K562 (cell line): ENCODE measurements around the gene INSIG1. TPM values are rescaled to one million over a fixed set of nuclear protein-coding genes. Genes with fewer than 3 reads are reported as not detected.

Experiments
- ATAC-seq: fragments of 200-7000 bp; cut with Tn5 transposase; 3 replicates; pipeline ENCODE4 v1.9.1; 2020; ENCODE audit warnings: moderate library complexity
- BruUV-seq: library from RNA; stranded (reverse); fragments of 400-500 nt; replicated peaks from 2 replicates; lab custom pipeline; 2021; lab: Mats Ljungman, UMichigan
- CTCF ChIA-PET: fragments of 300-600 bp; formaldehyde crosslinking; extraction: SDS; loops from one replicate; lab custom pipeline; 2021; ENCODE audit warnings: low intra/inter-chr PET ratio; lab: Yijun Ruan, JAX
- POLR2A ChIA-PET: fragments of 300-600, 350-650 bp; sonication (Branson Sonifier 250); formaldehyde crosslinking; extraction: SDS; loops from one replicate; lab custom pipeline; 2021; ENCODE audit warnings: antibody characterized with exemption, inconsistent platforms; lab: Yijun Ruan, JAX
- DNase-seq, 4 experiments: peaks; one replicate each; pipeline versions ENCODE4 v3.0.0 to v3.0.0-alpha.2; 2011 to 2018; ENCODE audit warnings: low spot score in 3 of 4, mixed read lengths in 3 of 4; ENCODE audit errors: extremely low read depth in 1 of 4
- FAIRE-seq: peaks from 2 replicates; lab custom pipeline; 2011; peaks lifted over from hg19 to GRCh38; lab: Jason Lieb, UNC
- H2AFZ ChIP-seq: 2 replicates; pipeline ENCODE4 v1.6.0; 2011; ENCODE audit warnings: low read depth, low read length, control low read depth, inconsistent platforms
- H3K27ac ChIP-seq: fragments of 200-600 bp; 3 replicates; pipeline ENCODE4 v1.8.0; 2011; ENCODE audit warnings: low read depth, mild to moderate bottlenecking, control low read depth, inconsistent platforms, low read length, moderate library complexity, mixed read lengths; ENCODE audit errors: extremely low read depth
- H3K27me3 ChIP-seq, 2 experiments: fragments of 300-600 bp in 1 of 2; 2 replicates in 1 of 2; 3 replicates in 1 of 2; pipeline versions ENCODE4 v1.6.0 to v1.8.0; 2011; ENCODE audit warnings: inconsistent platforms in 2 of 2, low read length in 2 of 2, mild to moderate bottlenecking in 1 of 2, mixed read lengths in 1 of 2, moderate library complexity in 1 of 2; ENCODE audit not compliant: control insufficient read depth in 2 of 2, insufficient read depth in 2 of 2
- H3K36me3 ChIP-seq: fragments of 300-600 bp; 3 replicates; pipeline ENCODE4 v1.8.0; 2011; ENCODE audit warnings: mild to moderate bottlenecking, low read length, inconsistent platforms; ENCODE audit not compliant: control insufficient read depth, insufficient read depth
- H3K4me1 ChIP-seq, 2 experiments: fragments of 200-600 bp in 1 of 2; replicated peaks in 1 of 2; 2 replicates in 1 of 2; 3 replicates in 1 of 2; pipeline versions ENCODE4 v1.5.1 to v1.8.0; 2011; ENCODE audit warnings: inconsistent platforms in 2 of 2, low read length in 2 of 2, mild to moderate bottlenecking in 1 of 2, mixed read lengths in 1 of 2, moderate library complexity in 1 of 2; ENCODE audit not compliant: control insufficient read depth in 2 of 2, insufficient read depth in 2 of 2
- H3K4me2 ChIP-seq: 2 replicates; pipeline ENCODE4 v1.6.1; 2011; ENCODE audit warnings: low read length, control low read depth, inconsistent platforms, mixed read lengths; ENCODE audit not compliant: insufficient read depth
- H3K4me3 ChIP-seq: fragments of 200-600 bp; sonication (generic), shearing (Covaris generic); 2 replicates; pipeline ENCODE4 v1.5.1; 2016; ENCODE audit warnings: control low read depth, inconsistent platforms
- H3K79me2 ChIP-seq: fragments of 200-600 bp; 3 replicates; pipeline ENCODE4 v1.8.0; 2011; ENCODE audit warnings: low read length, inconsistent platforms; ENCODE audit not compliant: control insufficient read depth, insufficient read depth
- H3K9ac ChIP-seq, 2 experiments: 2 replicates each; pipeline versions ENCODE4 v1.6.0 to v1.6.1; 2011; ENCODE audit warnings: low read depth in 2 of 2, low read length in 2 of 2, control low read depth in 1 of 2, inconsistent platforms in 1 of 2, mild to moderate bottlenecking in 1 of 2, mixed read lengths in 1 of 2; ENCODE audit not compliant: insufficient read depth in 1 of 2
- H3K9me1 ChIP-seq: one replicate; pipeline ENCODE4 v1.6.0; 2011; ENCODE audit warnings: inconsistent platforms, mild to moderate bottlenecking, low read length, moderate library complexity; ENCODE audit not compliant: control insufficient read depth, insufficient read depth
- H3K9me3 ChIP-seq: replicated peaks from 2 replicates; pipeline ENCODE4 v1.5.1; 2011; ENCODE audit warnings: low read depth, low read length, inconsistent platforms; ENCODE audit not compliant: control insufficient read depth, insufficient read depth
- H4K20me1 ChIP-seq: replicated peaks from 2 replicates; pipeline ENCODE4 v1.6.1; 2011; ENCODE audit warnings: low read length, inconsistent platforms, mixed read lengths; ENCODE audit not compliant: control insufficient read depth, insufficient read depth
- BRF1 ChIP-seq: IDR thresholded peaks from 3 replicates; pipeline ENCODE4 v1.6.1; 2011; ENCODE audit warnings: borderline replicate concordance, mild to moderate bottlenecking; ENCODE audit not compliant: insufficient read length; ENCODE audit errors: extremely low read depth
- CBFB ChIP-seq: sonication (generic); formaldehyde crosslinking; IDR thresholded peaks from 2 replicates; pipeline ENCODE4 v1.4.0; 2020; ENCODE audit warnings: mild to moderate bottlenecking, missing genetic modification reagents
- CLOCK ChIP-seq: fragments of 250-450 bp; sonication (Bioruptor Pico); IDR thresholded peaks from 2 replicates; pipeline ENCODE4 v1.4.0; 2020; ENCODE audit warnings: mild to moderate bottlenecking, moderate library complexity, borderline replicate concordance
- ETV1 ChIP-seq: fragments of 450-650 bp; conservative IDR thresholded peaks from 2 replicates; pipeline ENCODE4 v1.6.1; 2016; ENCODE audit warnings: missing genetic modification characterization, control low read depth, low read depth, missing compliant biosample characterization
- KLF6 ChIP-seq: fragments of 250-450 bp; sonication (Bioruptor Pico); IDR thresholded peaks from 2 replicates; pipeline ENCODE4 v1.4.0; 2020; ENCODE audit warnings: mild to moderate bottlenecking, moderate library complexity, borderline replicate concordance
- POLR2AphosphoS2 ChIP-seq: IDR thresholded peaks from 2 replicates; pipeline ENCODE4 v1.6.1; 2012; ENCODE audit warnings: low read length, improper control_type of control experiment
- RFX1 ChIP-seq: fragments of 450-650 bp; IDR thresholded peaks from 2 replicates; pipeline ENCODE4 v1.6.1; 2016; ENCODE audit warnings: mild to moderate bottlenecking, moderate library complexity
- SMARCE1 ChIP-seq: fragments of 450-650 bp; IDR thresholded peaks from 2 replicates; pipeline ENCODE4 v1.7.1; 2016; ENCODE audit warnings: mild to moderate bottlenecking
- TBP ChIP-seq: optimal IDR thresholded peaks from 2 replicates; pipeline ENCODE3; 2011; ENCODE audit warnings: low read depth, low read length, improper control_type of control experiment
- TCF7 ChIP-seq: sonication (generic); IDR thresholded peaks from 2 replicates; pipeline ENCODE4 v1.6.1; 2016; ENCODE audit warnings: antibody characterized with exemption, borderline replicate concordance
- ZNF133 ChIP-seq: fragments of 250-450 bp; sonication (Bioruptor Pico); IDR thresholded peaks from 2 replicates; pipeline ENCODE4 v1.4.0; 2020; ENCODE audit warnings: mild to moderate bottlenecking
- ZNF140 ChIP-seq: fragments of 250-450 bp; sonication (Bioruptor Pico); IDR thresholded peaks from 2 replicates; pipeline ENCODE4 v1.8.0; 2021; ENCODE audit warnings: moderate library complexity, mild to moderate bottlenecking, inconsistent platforms
- ZNF41 ChIP-seq: fragments of 250-450 bp; sonication (Bioruptor Pico); conservative IDR thresholded peaks from 2 replicates; pipeline ENCODE4 v1.4.0; 2020; ENCODE audit warnings: mild to moderate bottlenecking
- WGBS: fragments of 100-300 bp; shearing (Covaris generic); methylation state at CpG from one replicate; pipeline ENCODE4 v1.1.6; 2016; ENCODE audit warnings: low coverage, mixed read lengths; ENCODE audit not compliant: insufficient coverage; ENCODE audit errors: missing lambda C conversion rate; 5-methylcytosine and 5-hydroxymethylcytosine counted together
- in situ Hi-C: fragments of 300-500 bp; cut with MboI; formaldehyde crosslinking; loops from 4 replicates; pipeline ENCODE4 v1.15.0; 2018; ENCODE audit warnings: inconsistent platforms, mixed read lengths
- intact Hi-C: fragments of 100-400 bp; cut with micrococcal nuclease; formaldehyde crosslinking; loops from 2 replicates; pipeline ENCODE4 v1.14.2; 2022
- polyA plus RNA-seq, 8 experiments: library from polyadenylated mRNA; depleted of rRNA in 4 of 8; stranded (reverse) in 5 of 8; unstranded in 3 of 8; fragments of >200 nt; fragmentation: Nextera tagmentation in 2 of 8; fragmentation: Illumina TruSeq in 1 of 8; extraction: Ambion mirVana in 2 of 8; extraction: Trizol in 1 of 8; gene quantifications; 2 replicates each; pipeline versions ENCODE4 v1.2.1 to v1.2.3, GENCODE V29; 2011 to 2014; ENCODE audit warnings: inconsistent platforms in 1 of 8, missing spikeins in 1 of 8
- total RNA-seq, 7 experiments: library from RNA; depleted of rRNA in 6 of 7; stranded (reverse); fragments of >200 nt in 6 of 7; fragmentation: Illumina TruSeq in 2 of 7; extraction: Trizol in 2 of 7; gene quantifications; 2 replicates each; pipeline versions ENCODE4 v1.2.1 to v1.2.3, GENCODE V29; 2011 to 2021; ENCODE audit warnings: low replicate concordance in 1 of 7
- TF ChIP-seq, protein P1 (sequence below): fragments of 250-450 bp; sonication (Bioruptor Pico); IDR thresholded peaks from 2 replicates; pipeline ENCODE4 v1.4.0; 2020
- TF ChIP-seq, protein P2 (sequence below): sonication (generic); formaldehyde crosslinking; IDR thresholded peaks from 2 replicates; pipeline ENCODE4 v1.8.0; 2022; ENCODE audit warnings: mild to moderate bottlenecking, missing genetic modification reagents

Gene INSIG1
- total and polyA plus RNA-seq, 9 of the 15 experiments (the other 6 are each of a cell fraction or from before 2014, with no cell fraction given) = 57.1 to 787 (median 238) TPM

DNA sequence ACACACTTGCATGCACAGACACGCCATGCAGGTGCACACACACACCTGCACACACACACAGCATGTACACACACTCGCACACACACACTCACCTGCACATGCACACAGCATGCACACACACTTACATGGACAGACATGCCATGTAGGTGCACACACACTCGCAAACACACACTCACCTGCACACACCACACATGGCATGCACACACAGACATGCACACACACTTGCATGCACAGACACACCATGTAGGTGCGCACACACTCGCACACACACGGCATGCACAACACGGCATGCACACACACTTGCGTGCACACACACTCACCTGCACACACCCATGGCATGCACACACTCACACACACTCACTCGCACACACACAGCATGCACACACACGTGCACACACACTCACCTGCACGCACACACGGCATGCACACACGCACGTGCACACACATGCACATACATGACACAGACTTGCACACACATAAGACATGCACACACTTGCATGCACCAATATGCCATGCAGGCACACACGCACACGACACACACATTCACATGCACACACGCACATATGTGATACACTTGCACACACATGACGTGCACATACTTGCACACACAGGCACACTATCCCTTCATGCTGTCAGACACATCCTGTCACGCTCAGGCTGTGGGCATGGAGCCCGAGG, 56.8 kb downstream of the INSIG1 start (continued):
- TF ChIP-seq RFX1 (no peak), CBFB (CRISPR knock-in tag) (no peak), ZNF133 (CRISPR knock-in tag) (no peak)
- TF ChIP-seq, all 486 proteins: peak for 0

DNA sequence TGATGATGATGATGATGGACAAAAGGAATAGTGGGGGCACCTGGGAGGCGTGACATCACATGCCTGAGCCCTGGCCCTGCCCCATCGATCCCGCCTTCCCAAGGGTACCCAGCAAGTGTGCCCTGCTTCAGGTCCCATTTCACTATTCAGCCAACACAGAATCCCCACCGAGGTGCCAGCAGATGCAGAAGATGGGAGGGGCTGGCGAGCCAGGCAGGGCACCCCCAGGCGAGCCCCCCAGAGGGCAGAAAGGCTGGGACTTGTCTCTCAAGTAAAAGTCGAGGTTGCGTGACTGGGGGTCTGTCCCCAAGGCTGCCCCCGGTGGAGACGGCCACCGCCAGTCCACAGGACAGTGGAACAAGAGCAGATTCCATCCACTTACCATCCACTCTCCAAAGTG, 57.5 kb downstream of the INSIG1 start:
- CTCF ChIA-PET = no interaction called here
- no peak for FAIRE-seq
- intact Hi-C loops = no loop called here

More for the DNA sequence above, 57.5 kb downstream of the INSIG1 start:
- Histone ChIP-seq H3K27ac (no peak overlapping the region), H4K20me1 (0 out of 2 replicates have a peak, but pooled peaks cover 4% of the 10 kb centered on the region), H2AFZ (no peak overlapping the region), H3K9ac (no peak overlapping the region), H3K4me2 (no peak overlapping the region), H3K36me3 (no peaks in the 10 kb centered on the region), H3K9me1 (no peaks in the 10 kb centered on the region), H3K4me1 (no peaks in the 10 kb centered on the region; a peak in 1 of 5 replicates), H3K27me3 (peaks cover 47 to 80% of the 10 kb centered on the region in 2 experiments), H3K4me3 (no peak overlapping the region), H3K79me2 (no peaks in the 10 kb centered on the region), H3K9me3 (no peaks in the 10 kb centered on the region)
- TF ChIP-seq KLF6 (CRISPR knock-in tag) (no peak), BRF1 (no peak), SMARCE1 (no peak), ZNF140 (CRISPR knock-in tag) (no peak), TCF7 (no peak), TBP (no peak), CLOCK (CRISPR knock-in tag) (no peak), POLR2AphosphoS2 (no peak), ZNF41 (no peak), ETV1 (no peak)
- TF ChIP-seq, protein P1, sequence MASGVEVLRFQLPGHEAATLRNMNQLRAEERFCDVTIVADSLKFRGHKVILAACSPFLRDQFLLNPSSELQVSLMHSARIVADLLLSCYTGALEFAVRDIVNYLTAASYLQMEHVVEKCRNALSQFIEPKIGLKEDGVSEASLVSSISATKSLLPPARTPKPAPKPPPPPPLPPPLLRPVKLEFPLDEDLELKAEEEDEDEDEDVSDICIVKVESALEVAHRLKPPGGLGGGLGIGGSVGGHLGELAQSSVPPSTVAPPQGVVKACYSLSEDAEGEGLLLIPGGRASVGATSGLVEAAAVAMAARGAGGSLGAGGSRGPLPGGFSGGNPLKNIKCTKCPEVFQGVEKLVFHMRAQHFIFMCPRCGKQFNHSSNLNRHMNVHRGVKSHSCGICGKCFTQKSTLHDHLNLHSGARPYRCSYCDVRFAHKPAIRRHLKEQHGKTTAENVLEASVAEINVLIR (CRISPR knock-in tag) = no peak
- TF ChIP-seq, protein P2, sequence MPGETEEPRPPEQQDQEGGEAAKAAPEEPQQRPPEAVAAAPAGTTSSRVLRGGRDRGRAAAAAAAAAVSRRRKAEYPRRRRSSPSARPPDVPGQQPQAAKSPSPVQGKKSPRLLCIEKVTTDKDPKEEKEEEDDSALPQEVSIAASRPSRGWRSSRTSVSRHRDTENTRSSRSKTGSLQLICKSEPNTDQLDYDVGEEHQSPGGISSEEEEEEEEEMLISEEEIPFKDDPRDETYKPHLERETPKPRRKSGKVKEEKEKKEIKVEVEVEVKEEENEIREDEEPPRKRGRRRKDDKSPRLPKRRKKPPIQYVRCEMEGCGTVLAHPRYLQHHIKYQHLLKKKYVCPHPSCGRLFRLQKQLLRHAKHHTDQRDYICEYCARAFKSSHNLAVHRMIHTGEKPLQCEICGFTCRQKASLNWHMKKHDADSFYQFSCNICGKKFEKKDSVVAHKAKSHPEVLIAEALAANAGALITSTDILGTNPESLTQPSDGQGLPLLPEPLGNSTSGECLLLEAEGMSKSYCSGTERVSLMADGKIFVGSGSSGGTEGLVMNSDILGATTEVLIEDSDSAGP (CRISPR knock-in tag) = no peak
- DNase-seq (no peak), ATAC-seq (no peak)
- POLR2A ChIA-PET = no interaction called here
- in situ Hi-C loops = no loop called here
- WGBS = under 1% methylated on average over 11 of the region's 11 CpGs
- no TSS peak for BruUV-seq
